ENCODE results near the gene WDSUB1. TPM values are rescaled to one million over a fixed set of nuclear protein-coding genes. Genes with fewer than 3 reads are reported as not detected.

WDSUB1 gene
- total RNA-seq, 2 donors from 2014 or later: 5.8 to 9.3 TPM

GRCh38 chr2:159270744-159271379, 15.6 kb downstream of the WDSUB1 start:
- DNase-seq: no peak
- no peak for ATAC-seq
- intact Hi-C loops (cut with DNase I): no loop called here

- DNase-seq (no peak), ATAC-seq (no peak)
- intact Hi-C loops (cut with DNase I): no loop called here
Measured at GRCh38 chr2:159267921-159268320, 18.6 kb downstream of the WDSUB1 start.

- ATAC-seq: no peak
- intact Hi-C loops (cut with DNase I): no loop called here
- no peak for DNase-seq
Measured at GRCh38 chr2:159266554-159266953, 19.9 kb downstream of the WDSUB1 start.

GRCh38 chr2:159265171-159265576, 21.3 kb downstream of the WDSUB1 start:
- intact Hi-C loops (cut with DNase I): no loop called here
- DNase-seq: no peak
- peak in 1 of 2 donors; percentile 41 for ATAC-seq

- ATAC-seq (peak; percentile 87 to 94), DNase-seq (no peak)
Measured at GRCh38 chr2:159262904-159263303, 23.6 kb downstream of the WDSUB1 start.

GRCh38 chr2:159262226-159262625, 24.3 kb downstream of the WDSUB1 start:
- no peak for DNase-seq
- ATAC-seq: no peak
- intact Hi-C loops (cut with DNase I): no loop called here

More at GRCh38 chr2:159262904-159263303, 23.6 kb downstream of the WDSUB1 start:
- intact Hi-C loops (cut with DNase I): no loop called here

- DNase-seq (no peak), ATAC-seq (no peak)
- intact Hi-C loops (cut with DNase I): no loop called here
Measured at GRCh38 chr2:159256159-159256558, 30.3 kb downstream of the WDSUB1 start.

- intact Hi-C loops (cut with DNase I): no loop called here
- DNase-seq (no peak), ATAC-seq (no peak)
Measured at GRCh38 chr2:159252905-159253304, 33.6 kb downstream of the WDSUB1 start.

GRCh38 chr2:159251296-159252173, 35.0 kb downstream of the WDSUB1 start:
- intact Hi-C loops (cut with DNase I): no loop called here
- no peak for ATAC-seq
- no peak for DNase-seq

- ATAC-seq (peak; percentile 87 to 90), DNase-seq (peak; percentile 63)
- intact Hi-C loops (cut with DNase I): no loop called here
Measured at GRCh38 chr2:159249990-159250715, 36.4 kb downstream of the WDSUB1 start.

- no peak for DNase-seq
- intact Hi-C loops (cut with DNase I): no loop called here
- no peak for ATAC-seq
Measured at GRCh38 chr2:159246325-159246988, 40.0 kb downstream of the WDSUB1 start.

- intact Hi-C loops (cut with DNase I): no loop called here
- ATAC-seq: no peak
- DNase-seq: no peak
Measured at GRCh38 chr2:159243529-159243928, 43.0 kb downstream of the WDSUB1 start.

- intact Hi-C loops (cut with DNase I): no loop called here
- no peak for ATAC-seq
- DNase-seq: no peak
Measured at GRCh38 chr2:159234868-159235267, 51.6 kb downstream of the WDSUB1 start.

GRCh38 chr2:159232456-159233170, 53.9 kb downstream of the WDSUB1 start:
- no peak for DNase-seq
- intact Hi-C loops (cut with DNase I): no loop called here

GRCh38 chr2:159230145-159230877, 56.2 kb downstream of the WDSUB1 start:
- ATAC-seq (no peak), DNase-seq (no peak)
- intact Hi-C loops (cut with DNase I): no loop called here

More at GRCh38 chr2:159232456-159233170, 53.9 kb downstream of the WDSUB1 start:
- peak in 1 of 2 donors; percentile 28 for ATAC-seq

- DNase-seq: no peak
- ATAC-seq: no peak
- intact Hi-C loops (cut with DNase I): no loop called here
Measured at GRCh38 chr2:159229476-159230144, 56.9 kb downstream of the WDSUB1 start.

- peak in 1 of 2 donors; percentile 9 for ATAC-seq
Measured at GRCh38 chr2:159228081-159228581, 58.4 kb downstream of the WDSUB1 start.

More at GRCh38 chr2:159228081-159228581, 58.4 kb downstream of the WDSUB1 start:
- no peak for DNase-seq
- intact Hi-C loops (cut with DNase I): no loop called here

All from left cardiac atrium (tissue), 4 donors.